Activated CD4-positive, alpha-beta T cell treated with anti-CD3 and anti-CD28 coated beads, Interleukin-10, Interleukin-2, amounts not matched to agents 100 ng/mL and 50 ng/mL, durations not matched to agents 16 hours and 8 hours (primary cell): ENCODE results near the gene TUT4.
A peak's percentile ranks its signal among the peaks of the same experiment; 100 is the strongest.
"Not testable (repeated sequence)": the region's sequence is repeated elsewhere in the genome, so short reads cannot be mapped to it uniquely, and the experiment has no call there.

ENCODE experiments used
- DNase-seq: peaks from one replicate; pipeline ENCODE4 v3.0.0-alpha.2; 2020

Gene TUT4

DNA sequence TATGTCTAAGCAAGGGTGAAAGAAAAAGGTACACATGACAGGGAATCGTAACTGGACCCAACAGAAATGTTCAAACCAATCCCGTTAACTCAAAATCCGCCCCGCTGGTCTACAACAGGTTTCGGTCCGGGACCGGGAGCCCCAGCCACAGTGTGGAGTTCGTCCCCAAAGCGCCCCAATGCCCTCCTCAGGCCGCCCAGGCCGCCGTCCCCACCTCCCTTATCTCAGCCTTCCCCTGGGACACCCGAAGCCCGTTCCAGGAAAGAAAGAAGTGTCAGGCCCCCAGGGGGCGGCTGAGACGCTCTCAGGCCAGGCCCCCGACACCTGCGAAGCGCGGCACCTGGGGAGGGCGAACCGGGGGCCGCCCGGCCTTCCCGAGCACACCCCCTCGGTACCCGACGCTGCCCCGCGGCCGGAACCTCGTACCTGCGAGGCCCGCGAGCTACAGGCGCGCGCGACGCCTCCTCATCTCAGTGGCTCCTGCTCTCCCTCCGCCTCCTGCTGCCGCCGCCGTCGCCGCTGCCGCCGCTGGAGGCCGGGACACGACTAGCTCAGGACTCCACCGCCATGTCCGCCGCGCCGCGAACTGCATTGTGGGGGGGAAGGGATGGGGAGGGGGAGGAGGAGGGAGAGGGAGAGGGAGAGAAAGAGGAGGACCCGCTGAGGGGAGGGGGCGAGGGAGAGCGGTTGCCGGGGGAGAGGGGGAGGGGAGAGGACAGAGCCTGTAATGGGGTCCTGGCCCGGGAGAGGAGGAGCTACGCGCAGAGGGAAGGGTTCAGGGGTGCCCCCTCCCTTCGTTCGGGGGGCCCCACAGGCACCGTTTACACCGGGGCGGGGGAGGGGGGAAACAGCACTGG lies at the start of gene TUT4:
TSS of gene TUT4 (minus strand) at position 588 of the 857 bp plus-strand sequence. CDS start 26,812 bp downstream, outside the sequence.
- peak; percentile 86 for DNase-seq

DNA sequence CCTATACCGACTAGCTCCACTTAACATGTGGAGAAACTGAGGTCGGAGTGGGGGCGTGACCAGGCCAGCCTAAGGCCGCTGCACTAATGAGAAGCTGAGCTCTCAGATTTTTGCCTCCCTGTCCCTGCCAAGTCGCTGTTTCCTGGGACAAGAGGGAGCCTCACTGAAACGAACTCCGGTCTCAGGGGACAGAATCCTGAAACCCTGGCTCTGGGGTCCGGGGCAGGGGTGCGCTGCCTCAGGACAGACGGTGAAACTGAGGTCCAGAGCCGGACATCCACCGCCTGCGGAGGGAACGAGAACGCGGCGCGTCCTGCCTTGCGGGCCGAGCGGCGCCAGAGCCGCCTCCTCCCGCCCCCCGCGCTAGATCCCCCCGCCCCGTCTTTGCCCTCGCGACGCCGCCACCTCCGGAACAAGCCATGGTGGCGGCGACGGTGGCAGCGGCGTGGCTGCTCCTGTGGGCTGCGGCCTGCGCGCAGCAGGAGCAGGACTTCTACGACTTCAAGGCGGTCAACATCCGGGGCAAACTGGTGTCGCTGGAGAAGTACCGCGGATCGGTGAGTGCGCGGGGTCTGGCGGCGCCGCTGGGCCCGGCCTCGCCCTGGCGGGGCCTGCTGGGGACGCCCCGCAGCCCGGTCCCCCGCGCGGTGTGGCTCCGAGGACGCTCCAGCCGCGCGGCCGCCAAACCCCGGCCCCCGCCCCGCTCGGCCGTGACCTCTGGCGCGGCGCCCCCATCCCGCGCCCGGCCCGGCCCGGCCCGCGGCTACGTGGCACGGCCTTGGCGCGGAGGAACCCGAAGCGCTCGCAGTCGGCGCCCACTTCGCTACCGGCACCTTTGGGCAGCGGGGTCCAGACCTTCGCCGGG lies 49.3 kb upstream of the TUT4 start, which contains the start of gene GPX7:
TSS of gene GPX7 (plus strand) at position 381 of the 865 bp plus-strand sequence. CDS start at position 420, 39 bp downstream.
- DNase-seq = peak; percentile 57

DNA sequence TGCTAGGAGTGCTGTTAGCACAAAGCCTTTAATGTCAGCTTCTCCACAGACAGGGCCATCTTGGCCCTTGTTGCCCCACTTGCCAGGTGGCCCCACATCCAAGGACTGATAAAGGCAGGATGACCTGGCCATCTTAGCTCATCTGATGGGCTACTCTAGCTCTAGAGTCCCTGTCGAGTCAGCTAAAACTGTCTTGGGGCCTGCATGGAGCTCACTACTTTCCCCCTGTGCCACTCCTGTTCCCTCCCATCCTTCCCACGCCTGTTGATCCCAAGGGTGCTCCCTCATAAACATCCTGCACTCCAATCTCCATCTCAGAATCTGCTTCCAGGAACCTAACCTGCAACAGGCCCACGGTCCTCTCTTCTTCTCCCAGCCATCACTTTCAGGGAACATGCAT lies 48.6 kb upstream of the TUT4 start:
- no peak for DNase-seq

- no peak for DNase-seq
These were observed 47.8 kb upstream of the TUT4 start for GRCh38 chr1:52600533-52601179.

DNA sequence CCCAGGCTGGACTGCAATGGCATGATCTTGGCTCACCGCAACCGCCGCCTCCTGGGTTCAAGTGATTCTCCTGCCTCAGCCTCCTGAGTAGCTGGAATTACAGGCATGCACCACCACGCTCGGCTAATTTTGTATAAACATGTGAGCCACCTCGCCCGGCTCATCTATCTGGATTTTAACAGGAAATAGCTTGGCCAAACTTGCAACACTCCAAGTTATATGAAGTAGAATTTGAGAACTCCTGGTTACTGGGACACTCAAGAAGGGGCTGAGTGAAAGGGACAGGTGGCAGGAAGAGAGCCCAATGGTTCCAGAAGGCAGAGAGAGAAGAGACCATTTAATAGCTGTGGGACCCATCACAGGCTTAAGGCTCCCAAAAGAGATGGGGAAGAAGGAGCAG lies 46.3 kb upstream of the TUT4 start:
- DNase-seq = no peak

DNA sequence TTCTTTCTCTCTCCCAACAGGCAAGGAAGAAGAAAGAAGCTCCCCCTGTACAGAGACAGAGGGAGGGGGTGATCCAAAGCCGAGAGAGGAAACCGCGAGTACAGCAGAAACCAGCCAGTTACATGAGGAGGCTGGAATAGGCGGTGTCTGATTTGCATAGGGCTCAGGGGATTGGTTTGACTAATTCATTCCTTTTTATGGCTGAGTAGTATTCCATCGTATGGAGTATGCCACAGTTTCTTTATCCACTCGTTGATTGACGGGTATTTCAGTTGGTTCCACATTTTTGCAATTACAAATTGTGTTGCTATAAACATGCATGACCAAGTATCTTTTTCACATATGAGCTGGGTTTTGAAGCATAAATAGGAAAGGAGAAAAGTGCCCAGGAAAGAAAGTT lies 45.8 kb upstream of the TUT4 start:
- DNase-seq = no peak

DNA sequence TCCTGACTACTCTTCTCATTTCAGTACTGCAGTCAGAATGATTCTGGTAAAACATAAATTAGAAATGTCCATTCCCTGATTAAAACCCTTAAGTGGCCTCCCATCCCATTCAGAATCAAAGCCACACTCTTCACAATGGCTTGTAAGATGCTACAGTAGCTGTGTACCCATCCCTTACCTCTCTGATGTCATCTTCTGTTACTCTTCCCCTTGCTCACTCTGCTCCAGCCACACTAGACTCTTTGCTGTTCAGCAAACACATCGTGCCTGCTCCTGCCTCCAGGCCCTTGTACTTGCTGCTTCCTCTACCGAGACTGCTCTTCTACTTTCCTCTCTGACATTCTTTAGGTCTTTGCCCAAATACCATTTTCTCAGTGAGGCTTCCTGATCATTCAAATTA lies 45.0 kb upstream of the TUT4 start:
- DNase-seq = no peak

- no peak for DNase-seq
These were observed 42.2 kb upstream of the TUT4 start for GRCh38 chr1:52595061-52595460.

DNA sequence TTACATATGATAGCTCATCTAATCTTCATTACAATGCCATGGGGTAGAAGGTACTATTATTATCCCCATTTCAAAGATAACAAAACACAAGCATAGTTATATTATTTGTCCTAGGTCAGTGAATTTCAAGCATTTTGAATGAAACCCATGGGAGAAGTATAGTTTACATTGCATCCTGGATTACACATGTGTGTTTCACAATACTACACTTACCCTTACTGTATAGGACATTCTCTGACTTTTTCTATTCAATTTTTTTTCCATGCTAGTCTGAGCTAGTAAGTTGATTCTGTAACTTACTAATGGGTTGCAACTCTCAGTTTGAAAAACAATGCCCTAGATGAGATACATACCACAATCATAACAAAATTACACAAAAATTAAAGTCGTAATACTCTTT lies 40.6 kb upstream of the TUT4 start:
- no peak for DNase-seq

- no peak for DNase-seq
These were observed 39.9 kb upstream of the TUT4 start for GRCh38 chr1:52592637-52593323.

GRCh38 chr1:52590266-52590665 lies 37.4 kb upstream of the TUT4 start:
- no peak for DNase-seq

GRCh38 chr1:52588535-52588934 lies 35.6 kb upstream of the TUT4 start:
- DNase-seq = no peak

- DNase-seq = no peak
These were observed 35.1 kb upstream of the TUT4 start for GRCh38 chr1:52588027-52588426.

DNA sequence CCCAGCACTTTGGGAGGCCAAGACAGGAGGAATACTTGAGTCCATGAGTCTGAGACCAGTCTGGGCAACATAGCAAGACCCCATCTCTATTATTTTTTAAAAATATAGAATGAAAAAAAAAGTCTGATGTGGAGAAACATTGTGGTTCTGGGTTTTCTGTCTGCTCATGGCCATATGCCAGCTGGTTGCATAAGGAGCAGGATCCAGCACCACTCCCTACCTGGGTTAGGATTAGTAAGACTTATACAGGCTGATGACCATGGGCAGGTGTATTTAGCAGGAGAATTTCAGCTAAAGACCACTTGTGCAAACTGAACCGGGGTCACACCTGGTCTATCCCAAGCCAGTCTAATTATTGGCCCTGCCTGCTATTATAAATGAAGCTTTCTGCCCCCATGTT lies 32.6 kb upstream of the TUT4 start:
- DNase-seq = no peak

- no peak for DNase-seq
These were observed 29.3 kb upstream of the TUT4 start for GRCh38 chr1:52582116-52582696.

DNA sequence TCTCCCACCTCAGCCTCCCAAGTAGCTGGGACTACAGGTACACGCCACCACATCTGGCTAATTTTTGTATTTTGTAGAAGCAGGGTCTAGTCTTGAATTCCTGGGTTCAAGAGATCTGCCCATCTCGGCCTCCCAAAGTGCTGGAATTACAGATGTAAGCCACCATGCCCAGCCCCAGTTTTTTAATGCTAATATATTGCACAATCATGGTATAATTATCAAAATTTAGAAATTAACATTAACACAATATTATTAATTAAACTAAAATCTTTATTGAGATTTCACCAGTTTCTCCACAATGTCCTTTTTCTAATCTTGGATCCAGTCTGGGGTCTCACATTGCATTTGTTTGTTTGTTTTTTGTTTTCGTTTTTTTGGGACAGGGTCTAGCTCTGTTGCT lies 27.4 kb upstream of the TUT4 start:
- DNase-seq = no peak

DNA sequence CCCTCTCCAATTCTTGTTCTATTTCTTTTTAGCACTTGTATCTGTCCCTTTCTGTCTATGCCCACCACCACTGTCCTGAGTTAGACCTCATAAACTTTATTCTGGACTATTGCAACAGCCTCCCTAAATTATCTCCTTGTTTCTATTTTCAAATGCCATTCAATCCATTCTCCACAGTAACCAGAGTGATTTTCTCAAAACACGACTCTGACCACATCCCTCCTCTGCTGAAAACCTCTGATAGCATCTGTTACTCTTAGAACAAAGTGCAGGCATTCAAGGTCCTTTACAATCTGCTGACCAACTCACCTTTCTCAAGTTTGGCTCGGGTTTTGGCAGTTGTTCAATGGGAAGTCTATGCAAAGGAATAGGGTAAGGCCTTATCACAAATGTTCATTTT lies 26.5 kb upstream of the TUT4 start:
- no peak for DNase-seq

- not testable (repeated sequence) for DNase-seq
These were observed 25.2 kb upstream of the TUT4 start for GRCh38 chr1:52578066-52578465.

DNA sequence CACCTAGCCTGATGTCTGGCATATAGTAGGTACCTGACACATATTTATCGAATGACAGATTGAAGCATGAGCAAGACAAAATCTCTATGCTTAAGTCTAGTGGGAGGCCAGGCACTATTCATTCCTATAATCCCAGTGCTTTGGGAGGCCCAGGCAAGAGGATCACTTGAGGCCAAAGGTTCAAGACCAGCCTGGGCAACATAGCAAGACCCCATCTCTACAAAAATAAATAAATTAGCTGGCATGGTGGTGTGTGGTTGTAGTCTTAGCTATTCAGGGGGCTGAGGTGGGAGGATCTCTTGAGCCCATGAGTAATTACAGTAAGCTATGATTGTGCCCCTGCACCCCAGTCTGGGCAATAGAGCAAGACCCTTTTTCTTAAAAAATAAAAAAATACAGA lies 23.2 kb upstream of the TUT4 start:
- no peak for DNase-seq

DNA sequence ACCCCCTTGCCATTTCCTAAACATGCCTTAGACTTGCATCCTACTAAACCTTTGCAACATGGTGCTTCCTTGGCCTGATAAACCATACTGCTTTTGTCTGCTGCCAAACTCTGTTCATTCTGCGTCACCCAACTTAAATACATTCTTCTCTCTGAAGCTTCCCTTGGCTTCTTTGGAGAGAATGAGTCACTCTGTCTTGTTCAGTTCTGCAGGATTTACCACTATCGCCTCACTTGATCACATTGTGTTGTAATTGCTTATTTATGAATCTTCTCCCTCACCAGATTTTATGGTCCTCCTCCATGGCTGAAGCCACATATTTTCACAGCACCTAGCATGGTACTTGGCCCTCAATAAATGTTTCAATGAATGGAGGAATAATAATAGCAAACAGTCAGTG lies 21.7 kb upstream of the TUT4 start:
- DNase-seq = peak; percentile 7

DNA sequence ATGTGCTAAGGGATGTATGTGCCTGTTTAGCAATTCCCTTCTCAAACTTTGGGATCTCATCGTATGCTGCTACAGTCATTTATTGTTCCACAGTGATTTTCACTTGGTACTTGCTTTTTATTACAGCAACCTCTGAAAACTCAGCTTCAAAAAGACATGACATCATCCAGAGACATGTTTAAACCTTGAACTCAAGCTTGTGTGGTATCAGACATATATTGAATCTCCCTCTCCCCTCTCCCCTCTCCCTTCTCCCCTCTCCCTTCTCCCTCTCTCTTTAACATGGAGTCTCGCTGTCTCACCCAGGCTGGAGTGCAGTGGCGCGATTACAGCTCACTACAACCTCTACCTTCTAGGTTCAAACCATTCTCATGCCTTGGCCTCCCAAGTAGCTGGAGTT lies 19.5 kb upstream of the TUT4 start:
- no peak for DNase-seq

DNA sequence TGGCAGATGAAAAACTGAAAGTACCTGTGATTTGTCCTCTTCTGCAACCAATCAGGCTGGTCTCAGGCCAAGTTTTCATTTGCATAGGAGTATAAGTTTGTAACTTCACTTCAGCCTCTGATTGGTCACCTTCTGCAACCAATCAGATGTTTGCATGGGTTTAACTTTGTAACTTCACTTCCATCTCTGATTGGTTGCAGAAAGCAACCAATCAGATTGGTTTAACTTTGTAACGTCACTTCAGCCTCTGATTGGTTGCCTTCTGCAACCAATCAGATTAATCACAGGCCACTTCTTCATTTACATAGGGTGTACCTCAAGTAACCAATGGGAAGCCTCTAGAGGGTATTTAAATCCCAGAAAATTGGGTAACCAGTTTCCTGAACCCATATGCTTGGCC lies 18.9 kb upstream of the TUT4 start:
- peak; percentile 2 for DNase-seq
